ENCODE data around the gene WDR20.

DNA sequence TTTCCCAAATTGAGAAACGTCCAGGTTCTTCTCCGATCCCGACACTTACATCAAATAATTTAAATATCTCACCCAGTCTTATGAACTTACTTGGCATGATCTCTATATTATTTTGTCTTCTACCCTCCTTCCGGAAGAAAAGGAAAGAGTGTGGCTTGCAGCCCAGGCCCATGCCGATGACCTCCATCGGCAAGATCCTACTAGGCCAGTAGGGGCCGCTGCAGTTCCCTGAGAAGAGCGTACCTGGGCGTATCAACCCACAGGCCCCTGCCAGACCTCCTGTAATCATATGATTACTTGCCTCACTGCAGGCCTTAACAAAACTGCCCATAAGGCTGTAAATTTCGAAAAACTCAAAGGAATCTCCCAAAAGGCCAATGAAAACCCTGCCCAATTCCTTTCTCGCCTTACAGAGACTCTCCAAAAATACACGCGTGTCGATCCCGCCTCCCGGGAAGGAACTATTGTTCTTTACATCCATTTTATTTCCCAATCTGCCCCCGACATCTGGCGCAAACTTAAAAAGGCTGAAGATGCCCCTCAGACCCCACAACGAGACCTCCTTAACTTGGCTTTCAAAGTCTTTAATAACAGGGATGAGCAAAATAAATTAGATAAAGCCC lies 95.7 kb downstream of the WDR20 start:
- TF ChIP-seq, protein P1, sequence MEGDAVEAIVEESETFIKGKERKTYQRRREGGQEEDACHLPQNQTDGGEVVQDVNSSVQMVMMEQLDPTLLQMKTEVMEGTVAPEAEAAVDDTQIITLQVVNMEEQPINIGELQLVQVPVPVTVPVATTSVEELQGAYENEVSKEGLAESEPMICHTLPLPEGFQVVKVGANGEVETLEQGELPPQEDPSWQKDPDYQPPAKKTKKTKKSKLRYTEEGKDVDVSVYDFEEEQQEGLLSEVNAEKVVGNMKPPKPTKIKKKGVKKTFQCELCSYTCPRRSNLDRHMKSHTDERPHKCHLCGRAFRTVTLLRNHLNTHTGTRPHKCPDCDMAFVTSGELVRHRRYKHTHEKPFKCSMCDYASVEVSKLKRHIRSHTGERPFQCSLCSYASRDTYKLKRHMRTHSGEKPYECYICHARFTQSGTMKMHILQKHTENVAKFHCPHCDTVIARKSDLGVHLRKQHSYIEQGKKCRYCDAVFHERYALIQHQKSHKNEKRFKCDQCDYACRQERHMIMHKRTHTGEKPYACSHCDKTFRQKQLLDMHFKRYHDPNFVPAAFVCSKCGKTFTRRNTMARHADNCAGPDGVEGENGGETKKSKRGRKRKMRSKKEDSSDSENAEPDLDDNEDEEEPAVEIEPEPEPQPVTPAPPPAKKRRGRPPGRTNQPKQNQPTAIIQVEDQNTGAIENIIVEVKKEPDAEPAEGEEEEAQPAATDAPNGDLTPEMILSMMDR (IDR thresholded peaks at IDR 0.05), result peak; percentile 37 to 87 (median 78)
- TF ChIP-seq POLR2A (IDR thresholded peaks at IDR 0.05), result no peak

Measured in Peyer's patch (tissue), 4 donors.